HCT116 (cell line): ENCODE data around the gene LARP1.

Source experiments
- CBX3 ChIP-seq: IDR thresholded peaks from 2 replicates; pipeline ENCODE4 v1.6.1; 2012; ENCODE audit warnings: low read depth
- EZH2phosphoT487 ChIP-seq: fragments of 200-600 bp; IDR thresholded peaks from 2 replicates; pipeline ENCODE4 v1.6.1; 2018; ENCODE audit warnings: antibody characterized with exemption, borderline replicate concordance
- POLR2A ChIP-seq: IDR thresholded peaks from 2 replicates; pipeline ENCODE4 v1.7.0; 2011; ENCODE audit warnings: borderline replicate concordance; ENCODE audit not compliant: insufficient read depth, insufficient read length; ENCODE audit errors: extremely low read depth
- POLR2AphosphoS5 ChIP-seq: IDR thresholded peaks from 2 replicates; pipeline ENCODE4 v1.6.1; 2011; ENCODE audit warnings: mild to moderate bottlenecking, low read depth, low read length, moderate library complexity
- TF ChIP-seq, protein P1 (sequence below), 3 experiments: fragments of 200-600 bp in 1 of 3; sonication (generic) in 1 of 3; IDR thresholded peaks in 2 of 3; conservative IDR thresholded peaks in 1 of 3; 2 replicates each; pipeline ENCODE4 v1.5.1; 2012 to 2017; ENCODE audit warnings: low read depth in 2 of 3, low read length in 2 of 3, antibody characterized with exemption in 1 of 3, borderline replicate concordance in 1 of 3, control low read depth in 1 of 3, mild to moderate bottlenecking in 1 of 3, mixed read lengths in 1 of 3, mixed run types in 1 of 3, moderate library complexity in 1 of 3; ENCODE audit not compliant: insufficient read depth in 1 of 3

DNA sequence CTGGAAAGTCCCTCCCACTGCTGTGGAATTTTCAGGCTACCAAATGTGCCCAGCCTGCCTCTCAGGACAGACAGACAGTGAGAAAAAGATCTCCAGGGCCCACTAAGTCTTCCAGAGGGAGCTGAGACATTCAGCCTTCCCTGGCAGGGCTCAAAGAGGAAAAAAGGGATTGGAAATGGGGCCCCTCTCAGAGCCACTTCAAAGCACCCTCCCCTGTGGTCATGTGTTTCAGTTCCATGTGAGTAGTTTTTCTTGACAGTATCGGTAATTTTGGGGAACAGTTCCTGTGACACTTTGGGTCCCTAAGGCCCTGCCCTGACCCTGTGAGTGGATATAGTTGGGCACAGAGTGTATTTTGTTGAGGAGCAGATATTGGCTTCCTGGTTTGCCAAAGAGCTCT, 25.0 kb downstream of the LARP1 start:
- TF ChIP-seq CBX3 (no peak), EZH2phosphoT487 (no peak), POLR2A (no peak), POLR2AphosphoS5 (no peak)
- TF ChIP-seq, protein P1, sequence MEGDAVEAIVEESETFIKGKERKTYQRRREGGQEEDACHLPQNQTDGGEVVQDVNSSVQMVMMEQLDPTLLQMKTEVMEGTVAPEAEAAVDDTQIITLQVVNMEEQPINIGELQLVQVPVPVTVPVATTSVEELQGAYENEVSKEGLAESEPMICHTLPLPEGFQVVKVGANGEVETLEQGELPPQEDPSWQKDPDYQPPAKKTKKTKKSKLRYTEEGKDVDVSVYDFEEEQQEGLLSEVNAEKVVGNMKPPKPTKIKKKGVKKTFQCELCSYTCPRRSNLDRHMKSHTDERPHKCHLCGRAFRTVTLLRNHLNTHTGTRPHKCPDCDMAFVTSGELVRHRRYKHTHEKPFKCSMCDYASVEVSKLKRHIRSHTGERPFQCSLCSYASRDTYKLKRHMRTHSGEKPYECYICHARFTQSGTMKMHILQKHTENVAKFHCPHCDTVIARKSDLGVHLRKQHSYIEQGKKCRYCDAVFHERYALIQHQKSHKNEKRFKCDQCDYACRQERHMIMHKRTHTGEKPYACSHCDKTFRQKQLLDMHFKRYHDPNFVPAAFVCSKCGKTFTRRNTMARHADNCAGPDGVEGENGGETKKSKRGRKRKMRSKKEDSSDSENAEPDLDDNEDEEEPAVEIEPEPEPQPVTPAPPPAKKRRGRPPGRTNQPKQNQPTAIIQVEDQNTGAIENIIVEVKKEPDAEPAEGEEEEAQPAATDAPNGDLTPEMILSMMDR (IDR thresholded peaks at IDR 0.05 in 2 of 3, conservative IDR thresholded peaks at IDR 0.05 in 1 of 3; ENCODE audit: borderline replicate concordance in 1 of 3, insufficient read depth in 1 of 3, low read depth in 2 of 3, low read length in 2 of 3) = no peak
